CD4-positive, alpha-beta T cell (primary cell): ENCODE results near the gene INPPL1. TPM values are rescaled to one million over a fixed set of nuclear protein-coding genes. Genes with fewer than 3 reads are reported as not detected.

ENCODE experiments used
- ATAC-seq: fragments of 200-7000 bp; cut with Tn5 transposase; one replicate; pipeline ENCODE4 v1.10.0; 2022; ENCODE audit warnings: mild to moderate bottlenecking; ENCODE audit not compliant: poor library complexity
- CTCF ChIA-PET: fragments of 350-600 bp; sonication (Branson Sonifier 250); formaldehyde crosslinking; loops from one replicate; lab custom pipeline; 2021; ENCODE audit warnings: antibody characterized with exemption, inconsistent platforms; lab: Charles Lee
- POLR2A ChIA-PET: fragments of 350-600 bp; sonication (Branson Sonifier 250); formaldehyde crosslinking; loops from one replicate; lab custom pipeline; 2021; ENCODE audit warnings: antibody characterized with exemption, inconsistent platforms; lab: Charles Lee
- DNase-seq, 14 experiments: peaks; one replicate each; pipeline ENCODE4 v3.0.0-alpha.2; 2013 to 2020; ENCODE audit warnings: mixed read lengths in 2 of 14
- H3K27ac ChIP-seq, 2 donors: one replicate each; pipeline versions ENCODE4 v1.5.1 to v1.7.0; 2013; ENCODE audit warnings: low read length in 2 of 2, low read depth in 1 of 2, mild to moderate bottlenecking in 1 of 2
- H3K27me3 ChIP-seq, 2 experiments: 1 replicate in 1 of 2; 2 replicates in 1 of 2; pipeline versions ENCODE4 v1.6.1 to v1.7.0; 2013; ENCODE audit warnings: low read length in 2 of 2, control low read depth in 1 of 2, mild to moderate bottlenecking in 1 of 2, moderate library complexity in 1 of 2; ENCODE audit not compliant: insufficient read depth in 2 of 2, control insufficient read depth in 1 of 2
- H3K36me3 ChIP-seq: one replicate; pipeline ENCODE4 v1.6.1; 2013; ENCODE audit warnings: low read length, control low read depth; ENCODE audit not compliant: insufficient read depth
- H3K4me1 ChIP-seq: one replicate; pipeline ENCODE4 v1.6.1; 2013; ENCODE audit warnings: low read length, control low read depth; ENCODE audit not compliant: insufficient read depth
- H3K4me3 ChIP-seq: one replicate; pipeline ENCODE4 v1.5.1; 2013; ENCODE audit warnings: mild to moderate bottlenecking, low read length, moderate library complexity
- H3K9me3 ChIP-seq, 2 experiments: 1 replicate in 1 of 2; 2 replicates in 1 of 2; pipeline versions ENCODE4 v1.6.1 to v1.7.0; 2013; ENCODE audit warnings: low read length in 2 of 2, mild to moderate bottlenecking in 2 of 2, control low read depth in 1 of 2, moderate library complexity in 1 of 2; ENCODE audit not compliant: control insufficient read depth in 1 of 2, insufficient read depth in 1 of 2
- H3K27ac Mint-ChIP-seq: one replicate; pipeline ENCODE4 v1.8.0; 2020; ENCODE audit warnings: mixed read lengths
- H3K27me3 Mint-ChIP-seq: one replicate; pipeline ENCODE4 v1.8.0; 2021; ENCODE audit warnings: mixed read lengths
- H3K36me3 Mint-ChIP-seq: one replicate; pipeline ENCODE4 v1.8.0; 2021; ENCODE audit warnings: low read depth, mixed read lengths
- H3K4me1 Mint-ChIP-seq: one replicate; pipeline ENCODE4 v1.8.0; 2021; ENCODE audit warnings: low read depth, mixed read lengths
- H3K4me3 Mint-ChIP-seq: one replicate; pipeline ENCODE4 v1.8.0; 2020; ENCODE audit warnings: mild to moderate bottlenecking, mixed read lengths
- H3K9me3 Mint-ChIP-seq: one replicate; pipeline ENCODE4 v1.8.0; 2020; ENCODE audit warnings: mixed read lengths
- intact Hi-C, 2 experiments: fragments of 100-400 bp; cut with DNase I in 1 of 2; cut with micrococcal nuclease in 1 of 2; formaldehyde crosslinking; loops; one replicate each; pipeline versions ENCODE4 v1.15.1 to v1.9.0; 2023 to 2025; cut with DNase I, micrococcal nuclease
- total RNA-seq, 174 experiments: library from RNA in 2 of 174; stranded (reverse) in 2 of 174; gene quantifications; one replicate each; pipeline ENCODE4 v1.2.3 and lab custom pipeline; 2021 to 2026
- TF ChIP-seq, protein P1 (sequence below): fragments of 200-600 bp; IDR thresholded peaks from one replicate; pipeline ENCODE4 v1.8.0; 2022; ENCODE audit warnings: antibody characterized with exemption, mild to moderate bottlenecking

The INPPL1 gene
- total RNA-seq, 2 experiments from 2014 or later: 124 to 128 TPM

DNA sequence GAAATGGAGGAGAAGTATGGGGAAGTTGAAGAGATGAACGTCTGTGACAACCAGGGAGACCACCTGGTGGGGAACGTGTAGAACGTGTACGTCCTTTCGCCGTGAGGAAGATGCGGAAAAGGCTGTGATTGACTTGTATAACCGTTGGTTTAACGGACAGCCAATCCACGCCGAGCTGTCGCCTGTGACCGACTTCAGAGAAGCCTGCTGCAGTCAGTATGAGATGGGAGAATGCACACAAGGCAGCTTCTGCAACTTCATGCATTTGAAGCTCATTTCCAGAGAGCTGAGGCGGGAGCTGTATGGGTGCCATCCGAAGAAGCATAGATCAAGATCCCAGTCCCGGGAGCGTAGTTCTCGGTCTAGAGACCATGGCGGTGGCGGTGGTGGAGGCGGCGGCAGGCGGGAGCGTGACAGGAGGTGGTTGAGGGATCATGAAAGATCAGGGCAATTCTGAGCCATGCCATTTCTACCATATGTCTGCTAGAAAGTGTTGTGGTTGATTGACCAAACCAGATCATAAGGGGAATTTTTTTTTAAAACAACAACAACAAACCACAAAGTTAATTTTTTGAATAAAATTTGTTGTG is 56.3 kb downstream of the INPPL1 start:
- H3K9me3 ChIP-seq: peaks cover 0 to 11% of the 10 kb centered on the region in 2 experiments
- DNase-seq: no peak
- CTCF ChIA-PET: no interaction called here
- H3K27ac ChIP-seq: no peak overlapping the region
- H3K36me3 ChIP-seq: no peaks in the 10 kb centered on the region
- no peak for ATAC-seq
- TF ChIP-seq, protein P1, sequence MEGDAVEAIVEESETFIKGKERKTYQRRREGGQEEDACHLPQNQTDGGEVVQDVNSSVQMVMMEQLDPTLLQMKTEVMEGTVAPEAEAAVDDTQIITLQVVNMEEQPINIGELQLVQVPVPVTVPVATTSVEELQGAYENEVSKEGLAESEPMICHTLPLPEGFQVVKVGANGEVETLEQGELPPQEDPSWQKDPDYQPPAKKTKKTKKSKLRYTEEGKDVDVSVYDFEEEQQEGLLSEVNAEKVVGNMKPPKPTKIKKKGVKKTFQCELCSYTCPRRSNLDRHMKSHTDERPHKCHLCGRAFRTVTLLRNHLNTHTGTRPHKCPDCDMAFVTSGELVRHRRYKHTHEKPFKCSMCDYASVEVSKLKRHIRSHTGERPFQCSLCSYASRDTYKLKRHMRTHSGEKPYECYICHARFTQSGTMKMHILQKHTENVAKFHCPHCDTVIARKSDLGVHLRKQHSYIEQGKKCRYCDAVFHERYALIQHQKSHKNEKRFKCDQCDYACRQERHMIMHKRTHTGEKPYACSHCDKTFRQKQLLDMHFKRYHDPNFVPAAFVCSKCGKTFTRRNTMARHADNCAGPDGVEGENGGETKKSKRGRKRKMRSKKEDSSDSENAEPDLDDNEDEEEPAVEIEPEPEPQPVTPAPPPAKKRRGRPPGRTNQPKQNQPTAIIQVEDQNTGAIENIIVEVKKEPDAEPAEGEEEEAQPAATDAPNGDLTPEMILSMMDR: no peak
- intact Hi-C loops: no loop called here
- H3K9me3 Mint-ChIP-seq: peaks cover 4% of the 10 kb centered on the region
- no peaks in the 10 kb centered on the region for H3K4me1 ChIP-seq
- POLR2A ChIA-PET: no interaction called here
- H3K4me1 Mint-ChIP-seq: no peaks in the 10 kb centered on the region
- H3K4me3 Mint-ChIP-seq: no peak overlapping the region
- no peaks in the 10 kb centered on the region for H3K36me3 Mint-ChIP-seq
- H3K27me3 ChIP-seq: peaks cover 6 to 17% of the 10 kb centered on the region in 2 experiments
- H3K4me3 ChIP-seq: no peak overlapping the region
- H3K27ac Mint-ChIP-seq: no peak overlapping the region
- peaks cover 30% of the 10 kb centered on the region for H3K27me3 Mint-ChIP-seq

DNA sequence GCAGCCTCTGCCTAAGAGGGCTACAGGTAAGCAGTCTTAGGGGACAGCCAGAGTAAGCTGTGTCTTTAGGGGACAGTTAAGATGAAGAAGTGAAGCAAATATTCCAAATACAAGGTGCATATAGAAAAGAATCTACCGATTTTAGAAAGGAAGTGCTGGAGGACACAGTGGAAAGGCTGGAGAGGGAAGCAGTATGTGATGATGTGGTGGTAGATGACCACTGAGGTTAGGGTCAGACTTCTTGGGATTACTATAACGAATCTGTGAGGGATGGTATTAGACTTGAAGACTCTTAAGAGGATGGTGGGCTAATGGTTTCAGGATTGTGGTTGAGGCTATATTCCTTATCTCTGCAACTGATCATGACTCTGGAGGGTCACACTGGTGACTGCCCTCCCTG is 59.4 kb downstream of the INPPL1 start:
- peaks cover 6 to 17% of the 10 kb centered on the region in 2 experiments for H3K27me3 ChIP-seq
- no peak overlapping the region for H3K4me3 ChIP-seq
- Mint-ChIP-seq H3K9me3 (peaks cover 4% of the 10 kb centered on the region), H3K36me3 (no peaks in the 10 kb centered on the region), H3K4me1 (no peaks in the 10 kb centered on the region), H3K4me3 (no peak overlapping the region), H3K27me3 (peaks cover 25% of the 10 kb centered on the region), H3K27ac (no peak overlapping the region)
- POLR2A ChIA-PET: no interaction called here
- H3K4me1 ChIP-seq: no peaks in the 10 kb centered on the region
- H3K9me3 ChIP-seq: peaks cover 0 to 11% of the 10 kb centered on the region in 2 experiments
- H3K27ac ChIP-seq: no peak overlapping the region
- ATAC-seq: no peak
- DNase-seq: no peak
- no peaks in the 10 kb centered on the region for H3K36me3 ChIP-seq
- CTCF ChIA-PET: no interaction called here
- TF ChIP-seq, protein P1: no peak
- intact Hi-C loops: no loop called here

DNA sequence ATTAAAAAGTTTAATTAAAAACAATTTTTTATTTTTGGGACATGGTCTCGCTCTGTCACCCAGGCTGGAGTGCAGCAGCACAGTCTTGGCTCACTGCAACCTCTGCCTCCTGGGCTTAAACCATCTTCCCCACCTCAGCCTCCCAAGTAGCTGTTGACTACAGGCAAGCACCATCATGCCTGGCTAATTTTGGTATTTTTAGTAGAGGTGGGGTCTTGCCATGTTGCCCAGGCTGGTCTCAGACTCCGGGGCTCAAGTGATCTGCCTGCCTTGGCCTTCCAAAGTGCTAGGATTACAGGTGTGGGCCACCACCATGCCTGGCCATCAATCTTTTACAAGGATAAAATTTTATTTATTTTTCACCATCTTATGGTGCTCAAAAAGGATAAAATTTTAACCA is 62.7 kb downstream of the INPPL1 start:
- TF ChIP-seq, protein P1: no peak
- no peaks in the 10 kb centered on the region for H3K9me3 Mint-ChIP-seq
- Histone ChIP-seq H3K36me3 (no peaks in the 10 kb centered on the region), H3K27me3 (peaks cover 6 to 8% of the 10 kb centered on the region in 2 experiments), H3K9me3 (no peaks in the 10 kb centered on the region), H3K4me1 (no peaks in the 10 kb centered on the region), H3K27ac (no peak overlapping the region), H3K4me3 (no peak overlapping the region)
- POLR2A ChIA-PET: no interaction called here
- no peak overlapping the region for H3K4me3 Mint-ChIP-seq
- H3K4me1 Mint-ChIP-seq: no peaks in the 10 kb centered on the region
- peaks cover 16% of the 10 kb centered on the region for H3K27me3 Mint-ChIP-seq
- DNase-seq (no peak), ATAC-seq (no peak)
- H3K27ac Mint-ChIP-seq: no peak overlapping the region
- CTCF ChIA-PET: no interaction called here
- intact Hi-C loops: no loop called here
- H3K36me3 Mint-ChIP-seq: no peaks in the 10 kb centered on the region

Other genes with a start within 250 kb of the INPPL1 start
- gene IL18BP, start 225.9 kb upstream of the INPPL1 start, total RNA-seq: 10 to 100 TPM; 14.7 to 16.8 TPM
- gene NUMA1, start 144.2 kb upstream of the INPPL1 start, total RNA-seq: 100 to 1,000 TPM; 191 to 197 TPM
- gene LRRC51, start 143.9 kb upstream of the INPPL1 start, total RNA-seq: 1 to 10 TPM in 1 of 2 experiments, under 1 TPM in 1; 0.87 to 1.1 TPM
- gene LAMTOR1, start 121.5 kb upstream of the INPPL1 start, total RNA-seq: 10 to 100 TPM; 29.5 to 30.4 TPM
- gene TOMT, start 118.8 kb upstream of the INPPL1 start, total RNA-seq: not detected
- gene ANAPC15, start 112.1 kb upstream of the INPPL1 start, total RNA-seq: 10 to 100 TPM; 48.8 to 52.5 TPM
- gene FOLR3, start 89.0 kb upstream of the INPPL1 start, total RNA-seq: under 1 TPM in 1 of 2 experiments, not detected in 1; 0.47 TPM
- not detected for gene FOLR1, start 32.6 kb upstream of the INPPL1 start, total RNA-seq
- not detected for gene FOLR2, start 8.0 kb upstream of the INPPL1 start, total RNA-seq
- gene PHOX2A, start 19.4 kb downstream of the INPPL1 start, total RNA-seq: not detected
- 1 to 10 TPM; 8.7 TPM for gene CLPB, start 209.8 kb downstream of the INPPL1 start, total RNA-seq